Activated CD4-positive, alpha-beta T cell treated with anti-CD3 and anti-CD28 coated beads, Interleukin-10, Interleukin-2, amounts not matched to agents 100 ng/mL and 50 ng/mL, durations not matched to agents 16 hours and 8 hours (primary cell): ENCODE data around the gene DPYSL3.

Experiments
- DNase-seq: peaks from one replicate; pipeline ENCODE4 v3.0.0-alpha.2; 2020

The DPYSL3 gene

DNA sequence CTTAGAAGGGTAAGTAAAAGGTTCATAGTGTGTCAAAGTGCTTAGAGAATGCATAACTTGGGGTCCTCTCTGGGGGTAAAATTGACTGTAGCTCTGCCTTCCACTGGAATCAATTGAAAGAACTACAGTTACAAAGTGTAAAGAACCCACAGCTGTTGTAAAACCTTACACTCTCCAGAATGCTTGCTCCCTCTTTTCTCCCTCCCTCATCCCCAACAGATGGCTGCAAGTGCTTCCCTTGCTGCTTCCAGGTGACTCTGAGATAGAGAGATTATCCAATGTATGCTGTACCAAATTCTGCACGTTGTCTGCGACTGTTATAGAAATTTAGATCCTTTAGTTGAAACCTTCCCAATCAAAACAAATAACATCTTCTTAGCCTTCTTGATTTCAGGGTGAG, 149.1 kb downstream of the DPYSL3 start:
- no peak for DNase-seq

DNA sequence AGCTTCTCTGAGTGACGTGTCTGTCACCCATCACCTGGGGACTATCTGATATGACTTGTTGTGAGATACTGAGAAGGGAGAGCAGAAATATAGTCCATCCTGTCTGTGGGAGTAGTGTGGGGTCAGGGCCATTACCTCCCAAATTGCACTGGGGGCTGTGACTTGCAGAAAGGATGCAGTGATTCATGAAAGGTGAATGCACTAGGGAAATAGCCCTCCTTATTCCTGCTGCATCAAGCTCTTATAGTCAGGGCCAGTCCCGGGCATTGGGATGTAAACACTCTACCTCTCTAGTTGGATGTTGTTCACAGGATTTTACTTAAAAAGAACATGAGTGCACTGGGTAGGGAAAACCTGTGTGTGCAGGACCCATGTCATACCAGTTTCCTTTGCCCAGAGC, 150.3 kb downstream of the DPYSL3 start:
- no peak for DNase-seq

DNA sequence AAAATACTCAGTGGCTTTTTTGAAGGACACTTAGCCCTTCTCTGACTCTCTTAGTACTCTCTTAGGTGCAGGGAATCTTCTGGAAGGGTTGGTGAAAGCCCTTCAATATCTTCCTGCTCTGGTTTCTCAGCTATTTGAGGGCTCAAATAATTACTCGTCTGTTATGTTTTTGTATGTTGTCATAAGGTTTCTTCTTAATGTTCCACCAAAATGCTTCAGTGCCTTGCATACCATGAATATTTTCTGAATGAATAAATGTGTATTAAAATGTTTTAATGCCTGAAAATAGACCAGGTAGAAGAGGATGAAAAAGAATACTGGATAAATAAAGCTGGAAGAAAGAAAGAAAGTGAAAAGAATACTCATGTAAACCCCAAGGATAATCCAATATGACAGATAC, 150.8 kb downstream of the DPYSL3 start:
- DNase-seq = no peak

DNA sequence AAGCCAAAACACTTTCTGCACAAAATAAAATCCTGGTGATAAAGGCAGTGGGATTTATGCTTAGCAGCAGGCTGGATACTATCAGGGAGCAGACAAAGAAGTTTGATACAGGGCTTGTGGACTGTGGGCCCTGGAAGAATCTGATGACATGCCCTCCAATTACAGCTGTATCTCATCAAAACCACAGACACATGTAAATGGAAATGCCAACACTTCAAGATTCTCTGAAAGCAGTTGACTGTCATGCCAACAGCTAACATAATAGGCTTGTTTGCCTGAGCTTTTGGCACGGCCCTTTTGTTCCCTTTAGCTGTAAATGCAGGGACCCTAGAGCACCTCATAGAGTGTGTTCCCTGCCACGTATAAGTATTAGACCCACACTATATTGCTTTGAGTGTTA, 160.6 kb downstream of the DPYSL3 start:
- no peak for DNase-seq

DNA sequence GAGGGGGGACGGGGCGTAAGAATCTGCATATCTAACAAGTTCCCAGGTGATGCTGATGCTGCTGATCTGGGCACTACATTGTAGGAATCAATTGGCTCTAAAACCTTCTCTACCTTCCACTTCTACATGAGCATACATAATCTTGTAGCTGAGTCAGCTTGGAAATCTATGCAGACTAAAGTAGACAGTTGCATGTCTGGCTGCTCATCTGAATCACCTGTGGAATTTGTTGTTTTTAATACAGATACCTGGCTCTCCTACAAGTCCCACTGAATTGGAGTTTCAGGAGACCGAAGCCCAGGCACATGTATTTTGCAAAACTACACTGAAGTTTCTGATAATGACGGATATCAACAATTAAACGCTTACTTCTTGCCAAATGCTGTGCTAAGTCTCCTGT, 161.4 kb downstream of the DPYSL3 start:
- no peak for DNase-seq

DNA sequence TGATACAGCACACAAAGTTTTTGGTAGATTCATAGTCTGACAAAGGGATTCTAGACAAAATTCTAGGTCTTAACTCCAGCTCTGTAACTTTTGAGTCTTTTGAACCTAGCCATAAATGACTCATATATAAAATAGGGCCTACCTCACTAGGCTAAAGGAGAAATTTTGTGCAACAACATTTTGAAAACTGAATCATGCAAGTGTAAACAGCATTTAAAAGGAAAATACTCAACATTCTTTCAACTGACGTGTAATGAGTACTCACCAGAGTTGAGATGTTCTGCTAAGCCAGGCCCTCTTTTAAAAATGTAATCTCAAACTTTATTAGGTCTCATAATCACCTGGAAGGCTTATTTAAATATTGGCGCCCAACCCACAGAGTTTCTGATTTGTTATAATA, 161.8 kb downstream of the DPYSL3 start:
- DNase-seq = no peak

DNA sequence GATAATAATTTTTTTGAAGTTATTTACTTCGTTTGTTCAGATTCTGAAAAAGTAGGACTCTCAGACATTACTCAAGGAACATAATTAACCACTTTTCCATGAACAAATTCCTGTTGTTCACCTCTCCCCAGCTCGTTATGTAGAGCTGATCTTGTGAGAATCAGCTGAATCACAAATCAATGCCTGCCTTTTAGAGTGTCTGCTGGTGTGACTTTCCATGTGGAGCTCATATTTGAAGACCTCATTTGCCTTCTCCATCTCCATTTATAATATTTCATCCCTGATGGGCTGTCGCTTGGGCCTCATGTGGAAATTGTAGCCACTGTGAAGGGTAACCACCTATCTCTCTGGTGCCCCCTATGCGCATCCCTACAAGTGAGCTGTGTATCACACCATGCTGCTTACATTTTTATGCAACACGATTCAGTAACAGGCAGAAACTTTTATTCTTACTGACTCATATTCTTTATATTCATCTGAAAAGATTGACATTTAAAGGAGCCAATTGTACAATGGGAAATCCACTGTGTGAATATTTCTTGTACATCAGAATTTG, 163.8 kb downstream of the DPYSL3 start:
- no peak for DNase-seq

DNA sequence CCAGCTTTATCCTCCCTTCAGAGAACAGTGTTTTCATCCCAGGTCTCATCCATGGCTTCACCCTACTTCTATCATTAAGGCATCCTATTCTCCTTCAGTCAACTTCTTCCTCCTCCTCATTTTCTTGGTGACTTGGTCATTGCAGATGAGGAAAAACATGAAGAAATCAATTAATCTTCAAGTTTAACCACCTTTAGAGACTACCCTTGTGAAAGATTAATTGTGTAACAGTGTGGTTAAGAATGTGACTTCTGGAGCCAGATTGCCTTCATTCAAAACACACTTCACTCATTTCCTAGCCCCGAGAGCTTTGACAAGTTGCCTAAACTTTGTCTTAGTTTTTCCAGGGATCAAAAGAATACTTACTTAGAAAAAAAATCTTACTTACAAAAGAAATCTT, 165.0 kb downstream of the DPYSL3 start:
- DNase-seq = no peak

DNA sequence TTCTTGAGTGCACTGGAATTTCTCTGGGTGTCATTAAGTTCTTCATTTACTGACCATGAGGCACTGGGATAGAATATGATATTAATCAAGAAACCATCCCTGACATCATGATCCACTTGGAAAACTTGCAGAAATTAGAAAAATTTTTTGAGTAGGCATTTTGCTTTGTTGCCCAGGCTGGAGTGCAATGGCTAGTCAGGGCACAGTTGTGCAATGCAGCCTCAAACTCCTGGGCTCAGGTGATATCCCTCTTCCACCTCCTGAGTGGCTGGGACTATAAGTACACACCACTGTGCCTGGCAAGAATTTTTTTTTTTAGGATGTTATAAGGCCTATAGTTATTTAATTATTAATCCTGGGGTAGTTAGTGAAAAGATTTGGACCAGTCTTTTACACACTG, 168.5 kb downstream of the DPYSL3 start:
- no peak for DNase-seq

DNA sequence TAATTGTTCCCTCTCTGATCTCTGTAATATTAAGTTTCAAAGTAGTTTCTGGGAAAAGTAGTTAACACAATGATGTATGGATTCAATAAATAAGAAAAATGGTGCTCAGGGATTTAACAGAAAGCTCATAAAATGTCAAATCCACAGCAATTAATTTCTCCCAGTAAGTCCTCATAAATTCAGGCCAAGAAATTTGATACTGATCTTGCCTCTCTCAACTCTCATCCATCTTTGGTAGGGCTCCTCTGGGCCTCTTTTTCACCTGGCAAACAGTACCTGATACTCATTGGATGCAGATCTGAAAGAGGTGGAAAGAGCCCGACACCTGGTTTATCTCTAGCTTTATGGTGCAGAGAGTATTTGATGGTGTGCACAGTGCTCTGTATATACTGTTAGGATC, 168.9 kb downstream of the DPYSL3 start:
- no peak for DNase-seq
